Left lung (tissue), 10 donors: Measurements from ENCODE around the gene TCTA. TPM values are rescaled to one million over a fixed set of nuclear protein-coding genes. Genes with fewer than 3 reads are reported as not detected.
"Not testable (repeated sequence)": the region's sequence is repeated elsewhere in the genome, so short reads cannot be mapped to it uniquely, and the experiment has no call there.

Experiments
- ATAC-seq: fragments of 200-7000 bp; cut with Tn5 transposase; one replicate; pipeline ENCODE4 v1.9.1; 2020; ENCODE audit warnings: moderate library complexity
- DNase-seq, 4 donors: peaks; one replicate each; pipeline ENCODE4 v3.0.0-alpha.2; 2013 to 2020
- H3K27ac ChIP-seq, 2 donors: fragments of 200-600 bp; sonication (generic) in 1 of 2; one replicate each; pipeline versions ENCODE4 v1.5.0 to v1.8.0; 2020 to 2021
- H3K27me3 ChIP-seq, 2 donors: fragments of 200-600 bp; sonication (generic) in 1 of 2; one replicate each; pipeline versions ENCODE4 v1.5.0 to v1.8.0; 2020 to 2021
- H3K36me3 ChIP-seq, 2 donors: fragments of 200-600 bp; sonication (generic) in 1 of 2; one replicate each; pipeline versions ENCODE4 v1.5.0 to v1.8.0; 2020 to 2021
- H3K4me1 ChIP-seq, 2 donors: fragments of 200-600 bp; one replicate each; pipeline ENCODE4 v1.8.0; 2021
- H3K4me3 ChIP-seq, 2 donors: fragments of 200-600 bp; sonication (generic) in 1 of 2; one replicate each; pipeline versions ENCODE4 v1.5.0 to v1.8.0; 2020 to 2021; ENCODE audit warnings: mild to moderate bottlenecking in 1 of 2
- H3K9me3 ChIP-seq, 2 donors: fragments of 200-600 bp; sonication (generic) in 1 of 2; one replicate each; pipeline versions ENCODE4 v1.5.0 to v1.8.0; 2020 to 2021
- CTCF ChIP-seq, 2 donors: fragments of 200-600 bp; sonication (generic) in 1 of 2; IDR thresholded peaks; one replicate each; pipeline versions ENCODE4 v1.5.0 to v1.8.0; 2021; ENCODE audit warnings: antibody characterized with exemption in 2 of 2
- intact Hi-C, 2 donors: fragments of 100-400 bp; cut with DNase I; formaldehyde crosslinking; loops; one replicate each; pipeline versions ENCODE4 v1.11.2 to v1.14.2; 2022
- polyA plus RNA-seq, 6 donors: library from polyadenylated mRNA; unstranded; fragments of 120-200 nt; gene quantifications; one replicate each; pipeline ENCODE4 v1.2.1, GENCODE V29; 2013; ENCODE audit not compliant: insufficient read length in 6 of 6
- total RNA-seq, 2 donors: library from RNA; stranded (reverse); fragmentation: NEBNext Ultra II Directional; extraction: Animal tissue kit (Norgen Biotek cat#: 25700); gene quantifications; one replicate each; pipeline ENCODE4 v1.2.1, GENCODE V29; 2021
- donor health status: DM: no; HTN: yes; CAD: no.
- donor health status: DM: no; HTN: no; CAD: no.

Gene TCTA
- total and polyA plus RNA-seq, 8 donors, result 17.7 to 41.5 (median 20.5) TPM

- no peak for TF ChIP-seq CTCF (IDR thresholded peaks at IDR 0.05)
- no peak overlapping the region for H3K4me3 ChIP-seq
- H3K27ac ChIP-seq, result peak overlapping the region in 1 of 2 donors; percentile 41
- intact Hi-C loops, result no loop called here
- no peaks in the 10 kb centered on the region for H3K27me3 ChIP-seq
- ATAC-seq (no peak), DNase-seq (no peak)
- H3K36me3 ChIP-seq, result peaks cover 0 to 3% of the 10 kb centered on the region in 2 donors
- peaks cover 0 to 81% of the 10 kb centered on the region in 2 donors for H3K4me1 ChIP-seq
- H3K9me3 ChIP-seq, result no peaks in the 10 kb centered on the region
Observed at GRCh38 chr3:49387721-49388120, 24.5 kb upstream of the TCTA start.

GRCh38 chr3:49388289-49388820, 23.9 kb upstream of the TCTA start:
- no peak for TF ChIP-seq CTCF (IDR thresholded peaks at IDR 0.05)
- no peak for ATAC-seq
- Histone ChIP-seq H3K9me3 (no peaks in the 10 kb centered on the region), H3K4me1 (peaks cover 0 to 81% of the 10 kb centered on the region in 2 donors), H3K27me3 (no peaks in the 10 kb centered on the region), H3K27ac (peak overlapping the region in 1 of 2 donors; percentile 41), H3K36me3 (peaks cover 0 to 3% of the 10 kb centered on the region in 2 donors), H3K4me3 (no peak overlapping the region)
- no peak for DNase-seq
- intact Hi-C loops, result no loop called here

- no peak for ATAC-seq
- no peaks in the 10 kb centered on the region for H3K27me3 ChIP-seq
- H3K4me1 ChIP-seq, result peaks cover 0 to 78% of the 10 kb centered on the region in 2 donors
- DNase-seq, result no peak
- H3K27ac ChIP-seq, result peak overlapping the region in 1 of 2 donors; percentile 2
- H3K9me3 ChIP-seq, result no peaks in the 10 kb centered on the region
- no peak overlapping the region for H3K4me3 ChIP-seq
- peaks cover 0 to 8% of the 10 kb centered on the region in 2 donors for H3K36me3 ChIP-seq
- TF ChIP-seq CTCF (IDR thresholded peaks at IDR 0.05), result no peak
- intact Hi-C loops, result no loop called here
Observed at GRCh38 chr3:49389297-49389696, 22.9 kb upstream of the TCTA start.

DNA sequence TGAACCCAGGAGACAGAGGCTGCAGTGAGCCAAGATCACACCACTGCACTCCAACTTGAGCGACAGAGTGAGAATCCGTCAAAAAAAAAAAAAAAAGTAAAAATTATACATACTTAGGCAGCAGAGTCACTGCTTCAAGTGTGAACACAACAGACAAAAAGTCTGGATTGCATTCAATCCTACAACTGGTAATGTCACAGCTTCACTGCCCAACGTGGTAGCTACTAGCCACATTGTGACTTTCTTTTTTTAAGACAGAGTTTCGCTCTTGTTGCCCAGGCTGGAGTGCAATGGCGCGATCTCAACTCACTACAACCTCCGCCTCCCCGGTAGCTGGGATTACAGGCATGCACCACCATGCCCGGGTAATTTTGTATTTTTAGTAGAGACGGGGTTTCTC, 20.9 kb upstream of the TCTA start:
- intact Hi-C loops, H3K27me3 ChIP-seq, ATAC-seq, DNase-seq, H3K4me3 ChIP-seq, H3K9me3 ChIP-seq, H3K27ac ChIP-seq: not testable (repeated sequence)
- H3K4me1 ChIP-seq, result peaks cover 0 to 78% of the 10 kb centered on the region in 2 donors
- H3K36me3 ChIP-seq, result peaks cover 0 to 28% of the 10 kb centered on the region in 2 donors

- Histone ChIP-seq H3K36me3 (peaks cover 0 to 32% of the 10 kb centered on the region in 2 donors), H3K27ac (no peak overlapping the region), H3K9me3 (no peaks in the 10 kb centered on the region), H3K4me3 (no peak overlapping the region), H3K27me3 (no peaks in the 10 kb centered on the region), H3K4me1 (peaks cover 20 to 94% of the 10 kb centered on the region in 2 donors)
- no peak for TF ChIP-seq CTCF (IDR thresholded peaks at IDR 0.05)
- intact Hi-C loops, result no loop called here
- no peak for DNase-seq
- no peak for ATAC-seq
Observed at GRCh38 chr3:49397470-49397869, 14.8 kb upstream of the TCTA start.

DNA sequence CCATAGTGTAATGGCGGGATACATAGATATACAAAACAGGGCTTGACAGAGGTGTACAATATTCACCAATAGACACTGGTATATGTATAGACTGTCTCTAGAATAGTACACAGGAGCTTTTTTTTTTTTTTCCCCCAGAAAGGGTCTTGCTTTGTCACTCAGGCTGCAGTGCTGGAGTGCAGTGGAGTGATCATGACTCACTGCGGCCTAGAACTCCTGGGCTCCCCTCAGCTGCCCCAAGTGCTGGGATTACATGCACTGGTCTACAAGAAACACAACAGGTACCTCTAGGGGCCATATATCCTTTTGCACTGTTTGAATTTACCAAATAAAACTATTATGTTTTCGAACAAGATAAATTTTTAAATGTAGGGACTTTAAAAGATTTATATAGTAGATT, 12.8 kb upstream of the TCTA start:
- Histone ChIP-seq H3K27me3 (no peaks in the 10 kb centered on the region), H3K36me3 (peaks cover 0 to 38% of the 10 kb centered on the region in 2 donors), H3K4me1 (peaks cover 20 to 96% of the 10 kb centered on the region in 2 donors), H3K9me3 (no peaks in the 10 kb centered on the region), H3K4me3 (no peak overlapping the region), H3K27ac (peak overlapping the region in 1 of 2 donors; percentile 33)
- DNase-seq, result no peak
- intact Hi-C loops, result no loop called here
- TF ChIP-seq CTCF (IDR thresholded peaks at IDR 0.05), result no peak
- peak; percentile 32 for ATAC-seq
